H9 (cell line): ENCODE results near the gene PHTF2. TPM values are rescaled to one million over a fixed set of nuclear protein-coding genes. Genes with fewer than 3 reads are reported as not detected.

Source experiments
- DNase-seq: peaks from one replicate; pipeline ENCODE4 v3.0.0-alpha.2; 2017
- H2AFZ ChIP-seq: one replicate; pipeline ENCODE4 v1.6.1; 2013; ENCODE audit warnings: mild to moderate bottlenecking, low read length, control low read depth, moderate library complexity
- H2AK5ac ChIP-seq: 2 replicates; pipeline ENCODE4 v1.6.1; 2013; ENCODE audit warnings: low read length, control low read depth, mixed read lengths; ENCODE audit not compliant: insufficient read length
- H2BK120ac ChIP-seq: one replicate; pipeline ENCODE4 v1.6.1; 2013; ENCODE audit warnings: low read depth, mild to moderate bottlenecking, low read length, control low read depth, inconsistent platforms; ENCODE audit not compliant: poor library complexity, severe bottlenecking
- H2BK12ac ChIP-seq: 2 replicates; pipeline ENCODE4 v1.6.1; 2013; ENCODE audit warnings: low read length, control low read depth, mixed read lengths, low read depth; ENCODE audit not compliant: insufficient read length
- H2BK15ac ChIP-seq: 2 replicates; pipeline ENCODE4 v1.6.1; 2013; ENCODE audit warnings: low read depth, low read length, control low read depth
- H2BK20ac ChIP-seq: one replicate; pipeline ENCODE4 v1.6.1; 2013; ENCODE audit warnings: low read depth, mild to moderate bottlenecking, low read length, control low read depth, inconsistent platforms; ENCODE audit not compliant: poor library complexity, severe bottlenecking
- H2BK5ac ChIP-seq: 2 replicates; pipeline ENCODE4 v1.6.1; 2013; ENCODE audit warnings: low read length, control low read depth, mixed read lengths; ENCODE audit not compliant: insufficient read length
- H3K14ac ChIP-seq: 2 replicates; pipeline ENCODE4 v1.6.1; 2013; ENCODE audit warnings: low read length, control low read depth; ENCODE audit not compliant: insufficient read depth
- H3K18ac ChIP-seq: 2 replicates; pipeline ENCODE4 v1.6.1; 2013; ENCODE audit warnings: low read depth, mild to moderate bottlenecking, mixed read lengths, low read length, control low read depth; ENCODE audit not compliant: insufficient read length
- H3K23ac ChIP-seq: 2 replicates; pipeline ENCODE4 v1.6.1; 2013; ENCODE audit warnings: low read length, control low read depth, mixed read lengths, low read depth; ENCODE audit not compliant: insufficient read length
- H3K23me2 ChIP-seq: 2 replicates; pipeline ENCODE4 v1.6.1; 2013; ENCODE audit warnings: low read depth, mild to moderate bottlenecking, mixed read lengths, low read length, control low read depth; ENCODE audit not compliant: insufficient read length, poor library complexity, severe bottlenecking
- H3K27ac ChIP-seq: 2 replicates; pipeline ENCODE4 v1.5.1; 2013; ENCODE audit warnings: low read length, control low read depth, mixed read lengths, low read depth; ENCODE audit not compliant: insufficient read length
- H3K27me3 ChIP-seq: 2 replicates; pipeline ENCODE4 v1.6.1; 2013; ENCODE audit warnings: low read length, control low read depth, inconsistent platforms; ENCODE audit not compliant: insufficient read depth
- H3K4ac ChIP-seq: 2 replicates; pipeline ENCODE4 v1.6.1; 2013; ENCODE audit warnings: low read depth, mild to moderate bottlenecking, control low read depth, inconsistent platforms, low read length, moderate library complexity
- H3K4me1 ChIP-seq: 2 replicates; pipeline ENCODE4 v1.6.1; 2013; ENCODE audit warnings: low read length, control low read depth, inconsistent platforms; ENCODE audit not compliant: insufficient read depth
- H3K4me2 ChIP-seq: 2 replicates; pipeline ENCODE4 v1.6.1; 2013; ENCODE audit warnings: low read length, control low read depth, mixed read lengths; ENCODE audit not compliant: insufficient read length, insufficient read depth
- H3K56ac ChIP-seq: 2 replicates; pipeline ENCODE4 v1.6.1; 2013; ENCODE audit warnings: low read depth, mild to moderate bottlenecking, mixed read lengths, low read length, control low read depth; ENCODE audit not compliant: insufficient read length
- H3K79me1 ChIP-seq: 2 replicates; pipeline ENCODE4 v1.6.1; 2013; ENCODE audit warnings: low read depth, mild to moderate bottlenecking, moderate library complexity, low read length, control low read depth, inconsistent platforms; ENCODE audit not compliant: insufficient read depth, poor library complexity, severe bottlenecking
- H3K79me2 ChIP-seq: 2 replicates; pipeline ENCODE4 v1.6.1; 2013; ENCODE audit warnings: low read length, control low read depth, inconsistent platforms; ENCODE audit not compliant: insufficient read depth
- H3K9ac ChIP-seq: 2 replicates; pipeline ENCODE4 v1.6.1; 2013; ENCODE audit warnings: low read length, control low read depth, mixed read lengths; ENCODE audit not compliant: insufficient read length; ENCODE audit errors: extremely low read depth
- H3K9me3 ChIP-seq: one replicate; pipeline ENCODE4 v1.6.1; 2013; ENCODE audit warnings: low read depth, low read length, inconsistent platforms; ENCODE audit not compliant: control insufficient read depth
- H3T11ph ChIP-seq: one replicate; pipeline ENCODE4 v1.6.1; 2013; ENCODE audit warnings: mild to moderate bottlenecking, low read length, control low read depth, inconsistent platforms
- H4K20me1 ChIP-seq: one replicate; pipeline ENCODE4 v1.6.1; 2013; ENCODE audit not compliant: control insufficient read depth, insufficient read length, insufficient read depth
- H4K5ac ChIP-seq: 2 replicates; pipeline ENCODE4 v1.6.1; 2013; ENCODE audit warnings: low read depth, mild to moderate bottlenecking, mixed read lengths, low read length, control low read depth; ENCODE audit not compliant: insufficient read length
- H4K8ac ChIP-seq: replicated peaks from 2 replicates; pipeline ENCODE4 v1.6.1; 2013; ENCODE audit warnings: low read length, control low read depth, mixed read lengths, low read depth; ENCODE audit not compliant: insufficient read length
- H4K91ac ChIP-seq: 2 replicates; pipeline ENCODE4 v1.6.1; 2013; ENCODE audit warnings: low read depth, mild to moderate bottlenecking, moderate library complexity, mixed read lengths, low read length, control low read depth; ENCODE audit not compliant: insufficient read length
- H3K27ac Mint-ChIP-seq, 3 experiments: 2 replicates in 2 of 3; 3 replicates in 1 of 3; pipeline ENCODE4 v1.8.0; 2020 to 2021; ENCODE audit warnings: mixed read lengths in 3 of 3, mild to moderate bottlenecking in 1 of 3, moderate library complexity in 1 of 3
- H3K27me3 Mint-ChIP-seq: 2 replicates; pipeline ENCODE4 v1.8.0; 2021; ENCODE audit warnings: low read depth, mild to moderate bottlenecking, moderate library complexity, mixed read lengths
- H3K36me3 Mint-ChIP-seq, 3 experiments: 2 replicates in 2 of 3; 3 replicates in 1 of 3; pipeline ENCODE4 v1.8.0; 2020 to 2021; ENCODE audit warnings: low read depth in 3 of 3, mixed read lengths in 3 of 3; ENCODE audit not compliant: insufficient read depth in 1 of 3
- H3K4me1 Mint-ChIP-seq, 2 experiments: 2 replicates each; pipeline ENCODE4 v1.8.0; 2020; ENCODE audit warnings: mixed read lengths in 2 of 2
- H3K4me3 Mint-ChIP-seq, 2 experiments: 2 replicates in 1 of 2; 3 replicates in 1 of 2; pipeline ENCODE4 v1.8.0; 2020 to 2021; ENCODE audit warnings: mild to moderate bottlenecking in 2 of 2, mixed read lengths in 2 of 2, moderate library complexity in 1 of 2
- H3K9me3 Mint-ChIP-seq, 2 experiments: 2 replicates in 1 of 2; 3 replicates in 1 of 2; pipeline ENCODE4 v1.8.0; 2020; ENCODE audit warnings: mild to moderate bottlenecking in 2 of 2, mixed read lengths in 2 of 2, moderate library complexity in 1 of 2
- CTCF ChIP-seq: fragments of 200-600 bp; sonication (generic); conservative IDR thresholded peaks from 3 replicates; pipeline ENCODE4 v1.8.0; 2021; ENCODE audit warnings: antibody characterized with exemption, mild to moderate bottlenecking
- WGBS: extraction: QIAGEN DNeasy Blood & Tissue Kit; methylation state at CpG from one replicate; pipeline ENCODE4 v1.1.7; 2013; ENCODE audit warnings: missing lambda C conversion rate, low lambda C conversion rate, mixed read lengths; ENCODE audit not compliant: insufficient read length; ENCODE audit errors: extremely low coverage; 5-methylcytosine and 5-hydroxymethylcytosine counted together
- total RNA-seq: library from RNA; stranded (reverse); gene quantifications from 2 replicates; pipeline ENCODE4 v1.2.1, GENCODE V29; 2021

The PHTF2 gene
- total RNA-seq, 1 experiment from 2014 or later: 16.2 TPM

DNA sequence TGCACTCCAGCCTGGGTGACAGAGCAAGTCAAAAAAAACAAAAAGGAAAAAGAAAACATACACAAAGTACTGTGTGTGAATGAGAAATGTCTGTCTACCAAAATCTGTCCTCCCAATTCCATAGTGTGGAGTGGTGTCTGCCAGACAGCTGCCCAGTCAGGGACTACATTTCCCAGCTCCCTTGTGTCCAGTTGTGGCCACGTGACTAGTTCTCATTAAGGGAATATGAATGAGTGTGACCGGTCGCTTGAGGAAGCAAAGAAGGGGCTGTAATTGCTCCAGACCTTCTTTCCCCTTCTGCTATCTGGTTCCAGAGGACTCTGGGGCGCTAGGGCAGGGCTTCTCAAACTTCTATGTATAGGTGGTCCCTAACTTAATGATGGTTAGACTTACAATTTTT lies 204.1 kb downstream of the PHTF2 start:
- H2AFZ ChIP-seq: no peak overlapping the region

More for the DNA sequence above, 204.1 kb downstream of the PHTF2 start:
- Histone ChIP-seq H3K27me3 (no peaks in the 10 kb centered on the region), H3K27ac (no peak overlapping the region), H3K9ac (no peak overlapping the region), H3T11ph (no peak overlapping the region), H4K8ac (no peak overlapping the region), H2BK5ac (no peak overlapping the region), H3K79me2 (no peaks in the 10 kb centered on the region), H4K5ac (no peak overlapping the region), H3K9me3 (no peaks in the 10 kb centered on the region), H3K23ac (no peak overlapping the region), H3K4me1 (no peaks in the 10 kb centered on the region), H2BK120ac (no peak overlapping the region), H3K79me1 (no peaks in the 10 kb centered on the region), H4K91ac (no peak overlapping the region), H3K4me2 (no peak overlapping the region), H2BK15ac (no peak overlapping the region), H4K20me1 (no peaks in the 10 kb centered on the region), H2BK20ac (no peak overlapping the region), H3K18ac (no peak overlapping the region), H2BK12ac (no peak overlapping the region), H3K14ac (no peak overlapping the region), H3K4ac (no peak overlapping the region), H3K56ac (no peak overlapping the region), H2AK5ac (no peak overlapping the region), H3K23me2 (no peaks in the 10 kb centered on the region)
- H3K4me1 Mint-ChIP-seq: no peaks in the 10 kb centered on the region
- no peak overlapping the region for H3K27ac Mint-ChIP-seq
- TF ChIP-seq CTCF: no peak
- H3K4me3 Mint-ChIP-seq: no peak overlapping the region
- H3K36me3 Mint-ChIP-seq: no peaks in the 10 kb centered on the region
- WGBS: no CpG with 5 or more reads among the region's 4 CpGs
- H3K9me3 Mint-ChIP-seq: peaks cover 0 to 2% of the 10 kb centered on the region in 2 experiments; a peak in 2 of 5 replicates
- DNase-seq: no peak
- no peaks in the 10 kb centered on the region for H3K27me3 Mint-ChIP-seq
